HL-60 (cell line): Measurements from ENCODE around the gene MUC20.

Experiments used
- CTCF ChIP-seq: IDR thresholded peaks from one replicate; pipeline ENCODE4 v1.5.1; 2011; ENCODE audit warnings: low read length, control low read depth, inconsistent platforms; ENCODE audit not compliant: insufficient read depth
- GABPA ChIP-seq: IDR thresholded peaks from 2 replicates; pipeline ENCODE4 v1.6.1; 2012; ENCODE audit warnings: low read depth
- POLR2AphosphoS5 ChIP-seq: IDR thresholded peaks from 2 replicates; pipeline ENCODE4 v1.6.1; 2012; ENCODE audit warnings: low read depth
- REST ChIP-seq: IDR thresholded peaks from 2 replicates; pipeline ENCODE4 v1.6.1; 2012; ENCODE audit warnings: low read depth; ENCODE audit not compliant: insufficient replicate concordance
- SPI1 ChIP-seq: IDR thresholded peaks from 2 replicates; pipeline ENCODE4 v1.6.1; 2012; ENCODE audit warnings: low read depth, mild to moderate bottlenecking, borderline replicate concordance

GRCh38 chr3:195758721-195759353 lies 38.1 kb downstream of the MUC20 start:
- TF ChIP-seq CTCF, result no peak
- no peak for TF ChIP-seq POLR2AphosphoS5
- no peak for TF ChIP-seq REST
- no peak for TF ChIP-seq GABPA
- TF ChIP-seq SPI1, result no peak
